ENCODE data around the gene ARMC2.

- TF ChIP-seq POLR2A (IDR thresholded peaks at IDR 0.05) (no peak), EP300 (IDR thresholded peaks at IDR 0.05) (no peak)
- TF ChIP-seq, protein P1, sequence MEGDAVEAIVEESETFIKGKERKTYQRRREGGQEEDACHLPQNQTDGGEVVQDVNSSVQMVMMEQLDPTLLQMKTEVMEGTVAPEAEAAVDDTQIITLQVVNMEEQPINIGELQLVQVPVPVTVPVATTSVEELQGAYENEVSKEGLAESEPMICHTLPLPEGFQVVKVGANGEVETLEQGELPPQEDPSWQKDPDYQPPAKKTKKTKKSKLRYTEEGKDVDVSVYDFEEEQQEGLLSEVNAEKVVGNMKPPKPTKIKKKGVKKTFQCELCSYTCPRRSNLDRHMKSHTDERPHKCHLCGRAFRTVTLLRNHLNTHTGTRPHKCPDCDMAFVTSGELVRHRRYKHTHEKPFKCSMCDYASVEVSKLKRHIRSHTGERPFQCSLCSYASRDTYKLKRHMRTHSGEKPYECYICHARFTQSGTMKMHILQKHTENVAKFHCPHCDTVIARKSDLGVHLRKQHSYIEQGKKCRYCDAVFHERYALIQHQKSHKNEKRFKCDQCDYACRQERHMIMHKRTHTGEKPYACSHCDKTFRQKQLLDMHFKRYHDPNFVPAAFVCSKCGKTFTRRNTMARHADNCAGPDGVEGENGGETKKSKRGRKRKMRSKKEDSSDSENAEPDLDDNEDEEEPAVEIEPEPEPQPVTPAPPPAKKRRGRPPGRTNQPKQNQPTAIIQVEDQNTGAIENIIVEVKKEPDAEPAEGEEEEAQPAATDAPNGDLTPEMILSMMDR (IDR thresholded peaks at IDR 0.05): no peak
Observed at GRCh38 chr6:108904741-108905140, 56.5 kb downstream of the ARMC2 start.
